NCI-H146 treated with DMSO at 0.1 percent for 48 hours (cell line): ENCODE results near the gene AQP12B.
"Not testable (repeated sequence)": the region's sequence is repeated elsewhere in the genome, so short reads cannot be mapped to it uniquely, and the experiment has no call there.

Experiments
- DNase-seq: peaks from one replicate; lab custom pipeline; 2025; ENCODE audit not compliant: unreplicated experiment; lab: John Stamatoyannopoulos, UW

The AQP12B gene

GRCh38 chr2:240701736-240702639 lies 19.3 kb upstream of the AQP12B start:
- no peak for DNase-seq

GRCh38 chr2:240701091-240701735 lies 18.5 kb upstream of the AQP12B start:
- DNase-seq = no peak

GRCh38 chr2:240700616-240701015 lies 17.9 kb upstream of the AQP12B start:
- not testable (repeated sequence) for DNase-seq

GRCh38 chr2:240699835-240700234 lies 17.1 kb upstream of the AQP12B start:
- not testable (repeated sequence) for DNase-seq

- not testable (repeated sequence) for DNase-seq
These were observed 16.3 kb upstream of the AQP12B start for GRCh38 chr2:240698852-240699561.

- DNase-seq = not testable (repeated sequence)
These were observed 13.8 kb upstream of the AQP12B start for GRCh38 chr2:240696469-240696868.

GRCh38 chr2:240695593-240695992 lies 12.9 kb upstream of the AQP12B start:
- DNase-seq = not testable (repeated sequence)

GRCh38 chr2:240694304-240694703 lies 11.6 kb upstream of the AQP12B start:
- DNase-seq = not testable (repeated sequence)

- DNase-seq = not testable (repeated sequence)
These were observed 10.2 kb upstream of the AQP12B start for GRCh38 chr2:240692583-240693561.

GRCh38 chr2:240691631-240692420 lies 9.1 kb upstream of the AQP12B start, which contains the start of gene AQP12A:
AQP12A (plus strand) TSS chr2:240691866; CDS start chr2:240691914, 48 bp downstream.
- DNase-seq = not testable (repeated sequence)

GRCh38 chr2:240691075-240691427 lies 8.4 kb upstream of the AQP12B start:
- DNase-seq = not testable (repeated sequence)

- DNase-seq = not testable (repeated sequence)
These were observed 7.9 kb upstream of the AQP12B start for GRCh38 chr2:240690421-240691074.

GRCh38 chr2:240689975-240690374 lies 7.3 kb upstream of the AQP12B start:
- DNase-seq = no peak

GRCh38 chr2:240688553-240688919 lies 5.9 kb upstream of the AQP12B start:
- no peak for DNase-seq

GRCh38 chr2:240687741-240688552 lies 5.3 kb upstream of the AQP12B start:
- no peak for DNase-seq

- DNase-seq = no peak
These were observed 4.5 kb upstream of the AQP12B start for GRCh38 chr2:240687045-240687740.

- DNase-seq = no peak
These were observed 3.8 kb upstream of the AQP12B start for GRCh38 chr2:240686460-240686859.
